ENCODE data around the gene LARP4.
A peak's percentile ranks its signal among the peaks of the same experiment; 100 is the strongest.

The LARP4 gene

GRCh38 chr12:50390316-50390741 is 10.4 kb upstream of the LARP4 start:
- no peak overlapping the region for H3K27ac ChIP-seq
- TF ChIP-seq, protein P1, sequence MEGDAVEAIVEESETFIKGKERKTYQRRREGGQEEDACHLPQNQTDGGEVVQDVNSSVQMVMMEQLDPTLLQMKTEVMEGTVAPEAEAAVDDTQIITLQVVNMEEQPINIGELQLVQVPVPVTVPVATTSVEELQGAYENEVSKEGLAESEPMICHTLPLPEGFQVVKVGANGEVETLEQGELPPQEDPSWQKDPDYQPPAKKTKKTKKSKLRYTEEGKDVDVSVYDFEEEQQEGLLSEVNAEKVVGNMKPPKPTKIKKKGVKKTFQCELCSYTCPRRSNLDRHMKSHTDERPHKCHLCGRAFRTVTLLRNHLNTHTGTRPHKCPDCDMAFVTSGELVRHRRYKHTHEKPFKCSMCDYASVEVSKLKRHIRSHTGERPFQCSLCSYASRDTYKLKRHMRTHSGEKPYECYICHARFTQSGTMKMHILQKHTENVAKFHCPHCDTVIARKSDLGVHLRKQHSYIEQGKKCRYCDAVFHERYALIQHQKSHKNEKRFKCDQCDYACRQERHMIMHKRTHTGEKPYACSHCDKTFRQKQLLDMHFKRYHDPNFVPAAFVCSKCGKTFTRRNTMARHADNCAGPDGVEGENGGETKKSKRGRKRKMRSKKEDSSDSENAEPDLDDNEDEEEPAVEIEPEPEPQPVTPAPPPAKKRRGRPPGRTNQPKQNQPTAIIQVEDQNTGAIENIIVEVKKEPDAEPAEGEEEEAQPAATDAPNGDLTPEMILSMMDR (conservative IDR thresholded peaks at IDR 0.05) = no peak

DNA sequence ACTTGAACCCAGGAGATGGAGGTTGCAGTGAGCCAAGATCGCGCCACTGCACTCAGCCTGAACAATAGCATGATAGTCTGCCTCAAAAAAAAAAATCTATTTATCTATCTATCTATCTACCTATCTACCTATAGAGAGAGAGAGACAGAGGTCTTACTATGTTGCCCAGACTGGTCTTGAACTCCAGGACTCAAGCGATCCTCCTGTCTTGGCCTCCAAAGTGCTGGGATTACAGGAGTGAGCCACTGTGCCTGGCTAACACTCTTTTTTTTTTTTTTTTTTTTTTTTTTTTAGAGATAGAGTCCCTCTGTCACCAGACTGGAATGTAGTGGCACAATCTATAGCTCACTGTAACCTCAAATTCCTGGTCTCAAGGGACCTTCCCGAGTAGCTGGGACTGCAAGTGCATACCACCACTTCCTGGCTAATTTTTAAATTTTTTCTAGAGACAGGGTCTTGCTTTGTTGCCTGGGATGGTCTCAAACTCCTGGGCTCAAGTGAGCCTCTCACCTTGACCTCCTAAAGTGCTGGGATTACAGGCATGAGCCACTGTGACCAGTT is 6.1 kb upstream of the LARP4 start:
- TF ChIP-seq, protein P1 (conservative IDR thresholded peaks at IDR 0.05) = no peak
- no peak overlapping the region for H3K27ac ChIP-seq

- TF ChIP-seq, protein P1 (conservative IDR thresholded peaks at IDR 0.05) = no peak
- H3K27ac ChIP-seq = no peak overlapping the region
These were observed 3.5 kb upstream of the LARP4 start for GRCh38 chr12:50397117-50397650.

DNA sequence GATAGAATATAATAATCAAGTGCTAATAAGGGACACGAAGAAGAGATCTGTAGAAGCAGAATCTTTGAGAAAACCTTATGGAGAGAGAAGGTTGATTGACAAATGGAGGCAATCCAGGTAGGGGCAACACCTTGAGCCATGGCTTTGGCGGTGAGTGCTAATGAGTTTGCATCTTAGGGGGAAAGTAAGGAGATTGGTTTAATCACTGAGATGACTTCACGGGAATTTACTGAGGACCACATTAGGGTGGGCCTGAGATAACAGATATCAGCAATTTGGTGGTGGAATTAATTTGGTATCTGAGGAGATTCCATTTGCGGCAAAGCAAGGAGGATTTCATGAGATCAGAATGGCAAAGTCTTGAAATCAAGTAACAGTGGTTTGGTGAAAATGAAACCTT is 1.8 kb upstream of the LARP4 start:
- no peak overlapping the region for H3K27ac ChIP-seq
- TF ChIP-seq, protein P1 (conservative IDR thresholded peaks at IDR 0.05) = no peak

DNA sequence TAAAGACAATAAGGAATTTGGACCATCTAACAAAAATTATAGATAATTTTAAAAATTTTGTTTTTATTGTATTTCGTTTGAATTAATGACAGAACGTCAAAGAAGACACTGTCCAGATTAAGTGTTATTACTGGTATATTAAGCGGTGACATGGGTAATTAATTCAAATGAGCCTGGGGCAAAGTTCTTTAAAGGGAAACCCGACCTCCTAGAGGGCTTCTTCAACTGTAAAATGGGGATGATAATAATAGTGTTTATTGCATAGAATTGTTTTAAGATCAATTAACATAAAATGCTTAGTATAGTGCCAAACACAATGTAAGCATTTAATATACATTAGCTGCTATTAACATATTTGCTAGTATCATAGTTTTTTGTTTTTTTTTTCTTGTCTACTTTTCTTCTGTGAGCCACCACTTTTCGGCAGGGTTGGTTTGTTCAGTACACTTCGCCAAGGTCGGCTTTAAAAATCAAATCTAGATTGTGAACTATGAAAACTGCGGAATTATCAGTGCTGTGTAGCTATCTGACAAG is 514 bp upstream of the LARP4 start:
- TF ChIP-seq, protein P1 (conservative IDR thresholded peaks at IDR 0.05) = no peak
- peak overlapping the region; percentile 95 for H3K27ac ChIP-seq

- TF ChIP-seq, protein P1 (conservative IDR thresholded peaks at IDR 0.05) = no peak
- H3K27ac ChIP-seq = peak overlapping the region; percentile 95
These were observed 906 bp downstream of the LARP4 start for GRCh38 chr12:50401500-50402081.

DNA sequence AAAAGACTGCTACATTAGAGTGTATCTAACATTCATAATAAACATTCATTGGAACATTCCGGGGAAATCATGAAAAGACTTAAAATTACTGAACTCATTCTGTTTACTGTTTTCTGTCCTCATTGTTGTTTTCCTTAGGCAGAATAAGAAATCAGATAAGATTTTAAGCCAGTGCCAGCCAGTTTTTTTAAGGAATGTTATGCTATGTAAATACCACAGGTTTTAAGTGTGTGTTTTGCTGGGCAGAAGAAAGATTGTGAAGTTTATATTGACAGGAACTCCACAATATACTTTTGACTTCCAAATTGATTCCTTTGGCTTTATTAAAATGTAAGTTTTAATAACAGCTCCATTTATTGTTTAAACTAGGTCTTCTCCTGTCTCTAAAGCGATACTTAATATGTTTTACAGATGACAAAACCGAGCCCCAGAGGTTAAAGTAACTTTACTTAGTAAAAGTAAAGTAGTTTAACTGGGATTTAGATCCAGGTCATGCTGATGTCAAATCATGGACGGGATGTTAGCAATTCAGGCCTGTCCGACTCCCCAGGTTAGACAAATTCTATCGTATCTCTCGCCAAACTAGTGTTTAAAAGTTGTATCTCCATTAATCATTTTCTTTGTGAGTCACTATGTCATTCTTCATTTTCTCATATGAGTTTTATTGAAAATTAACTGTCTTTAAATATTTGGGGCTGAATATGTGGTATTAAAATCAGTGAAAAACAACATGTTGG is 1.7 kb downstream of the LARP4 start:
- TF ChIP-seq, protein P1 (conservative IDR thresholded peaks at IDR 0.05) = no peak
- peak overlapping the region; percentile 95 for H3K27ac ChIP-seq
